Trophoblast cell (in vitro differentiated cells and primary cell): Measurements from ENCODE around the gene BAZ1A.
A peak's percentile ranks its signal among the peaks of the same experiment; 100 is the strongest.

ENCODE experiments used
- DNase-seq, 2 donors: peaks; one replicate each; pipeline ENCODE4 v3.0.0-alpha.2; 2016
- H2AFZ ChIP-seq: 2 replicates; pipeline ENCODE4 v1.6.1; 2013; ENCODE audit warnings: low read length, moderate library complexity, mild to moderate bottlenecking; ENCODE audit not compliant: insufficient read depth, poor library complexity
- H2AK5ac ChIP-seq: 2 replicates; pipeline ENCODE4 v1.6.1; 2013; ENCODE audit warnings: mild to moderate bottlenecking, low read length
- H2BK120ac ChIP-seq: 2 replicates; pipeline ENCODE4 v1.6.1; 2013; ENCODE audit warnings: low read length, mild to moderate bottlenecking, moderate library complexity; ENCODE audit not compliant: insufficient read depth, poor library complexity
- H2BK12ac ChIP-seq: 2 replicates; pipeline ENCODE4 v1.6.1; 2013; ENCODE audit warnings: mild to moderate bottlenecking, low read length, moderate library complexity
- H2BK5ac ChIP-seq: 2 replicates; pipeline ENCODE4 v1.6.1; 2013; ENCODE audit warnings: low read length, low read depth, moderate library complexity, mild to moderate bottlenecking; ENCODE audit not compliant: poor library complexity
- H3K14ac ChIP-seq: 2 replicates; pipeline ENCODE4 v1.6.1; 2013; ENCODE audit warnings: mild to moderate bottlenecking, low read length
- H3K18ac ChIP-seq: 2 replicates; pipeline ENCODE4 v1.6.1; 2013; ENCODE audit warnings: mild to moderate bottlenecking, low read length
- H3K23ac ChIP-seq: 2 replicates; pipeline ENCODE4 v1.6.1; 2013; ENCODE audit warnings: low read length
- H3K27ac ChIP-seq: 2 replicates; pipeline ENCODE4 v1.5.1; 2013; ENCODE audit warnings: low read depth, mild to moderate bottlenecking, inconsistent platforms, low read length, moderate library complexity
- H3K27me3 ChIP-seq: 2 replicates; pipeline ENCODE4 v1.6.1; 2013; ENCODE audit warnings: inconsistent platforms, mild to moderate bottlenecking, low read length, moderate library complexity; ENCODE audit not compliant: insufficient read depth
- H3K36me3 ChIP-seq, 2 experiments: 1 replicate in 1 of 2; 2 replicates in 1 of 2; pipeline ENCODE4 v1.6.1; 2013; ENCODE audit warnings: low read length in 2 of 2, mild to moderate bottlenecking in 2 of 2, moderate library complexity in 1 of 2; ENCODE audit not compliant: insufficient read depth in 2 of 2, control insufficient read depth in 1 of 2
- H3K4ac ChIP-seq: 2 replicates; pipeline ENCODE4 v1.6.1; 2013; ENCODE audit warnings: low read depth, mild to moderate bottlenecking, low read length, moderate library complexity
- H3K4me1 ChIP-seq, 2 experiments: 1 replicate in 1 of 2; 2 replicates in 1 of 2; pipeline ENCODE4 v1.6.1; 2013; ENCODE audit warnings: low read length in 2 of 2, mild to moderate bottlenecking in 2 of 2, moderate library complexity in 1 of 2; ENCODE audit not compliant: insufficient read depth in 2 of 2, control insufficient read depth in 1 of 2
- H3K4me2 ChIP-seq: 2 replicates; pipeline ENCODE4 v1.6.1; 2013; ENCODE audit warnings: inconsistent platforms, mild to moderate bottlenecking, low read length, moderate library complexity
- H3K4me3 ChIP-seq: 2 replicates; pipeline ENCODE4 v1.5.1; 2013; ENCODE audit warnings: mild to moderate bottlenecking, low read depth, low read length, inconsistent platforms
- H3K79me1 ChIP-seq: one replicate; pipeline ENCODE4 v1.6.1; 2013; ENCODE audit warnings: low read length
- H3K79me2 ChIP-seq: 2 replicates; pipeline ENCODE4 v1.6.1; 2013; ENCODE audit warnings: low read length, mild to moderate bottlenecking; ENCODE audit not compliant: control insufficient read depth, insufficient read depth, poor library complexity
- H3K9ac ChIP-seq: 2 replicates; pipeline ENCODE4 v1.6.1; 2013; ENCODE audit warnings: mild to moderate bottlenecking, low read length
- H3K9me3 ChIP-seq: 2 replicates; pipeline ENCODE4 v1.6.1; 2013; ENCODE audit warnings: low read depth, mild to moderate bottlenecking, control low read depth, inconsistent platforms, low read length; ENCODE audit not compliant: insufficient read depth
- H4K12ac ChIP-seq: 2 replicates; pipeline ENCODE4 v1.6.1; 2013; ENCODE audit warnings: low read depth, mild to moderate bottlenecking, low read length, moderate library complexity
- H4K8ac ChIP-seq: 2 replicates; pipeline ENCODE4 v1.6.1; 2013; ENCODE audit warnings: low read depth, mild to moderate bottlenecking, low read length, moderate library complexity
- H4K91ac ChIP-seq: one replicate; pipeline ENCODE4 v1.6.1; 2013; ENCODE audit warnings: low read depth, mild to moderate bottlenecking, low read length, moderate library complexity
- WGBS: extraction: QIAGEN DNeasy Blood & Tissue Kit; methylation state at CpG from one replicate; pipeline ENCODE4 v1.1.7; 2013; ENCODE audit warnings: missing lambda C conversion rate; ENCODE audit not compliant: insufficient read length, insufficient coverage; ENCODE audit errors: extremely low coverage; 5-methylcytosine and 5-hydroxymethylcytosine counted together

BAZ1A gene

DNA sequence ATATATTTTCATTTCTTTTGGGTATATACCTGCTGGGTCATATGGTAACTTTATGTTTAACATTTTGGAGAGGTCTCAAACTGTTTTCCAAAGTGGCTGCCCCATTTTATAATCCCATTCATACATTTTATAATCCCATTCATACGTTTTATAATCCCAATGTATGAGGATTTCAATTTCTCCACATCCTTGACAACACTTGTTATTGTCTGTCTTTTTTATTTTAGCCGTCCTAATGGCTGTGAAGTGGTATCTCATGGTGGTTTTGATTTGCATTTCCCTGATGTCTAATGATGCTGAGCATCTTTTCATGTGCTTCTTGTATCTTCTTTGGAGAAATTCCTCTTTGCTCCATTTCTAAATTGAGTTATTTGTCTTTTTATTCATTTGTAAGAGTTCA lies 154.0 kb downstream of the BAZ1A start:
- H3K27me3 ChIP-seq, result no peaks in the 10 kb centered on the region
- no peak overlapping the region for H3K4ac ChIP-seq
- H2AK5ac ChIP-seq, result no peak overlapping the region
- no peaks in the 10 kb centered on the region for H3K79me2 ChIP-seq
- no peaks in the 10 kb centered on the region for H3K79me1 ChIP-seq
- H3K14ac ChIP-seq, result no peak overlapping the region
- H2AFZ ChIP-seq, result no peak overlapping the region
- H3K18ac ChIP-seq, result no peak overlapping the region
- H2BK5ac ChIP-seq, result no peak overlapping the region
- H3K23ac ChIP-seq, result no peak overlapping the region
- H4K8ac ChIP-seq, result no peak overlapping the region
- WGBS, result 100% methylated on average over 1 of the region's 2 CpGs
- H3K9ac ChIP-seq, result no peak overlapping the region
- no peak overlapping the region for H4K91ac ChIP-seq
- H3K27ac ChIP-seq, result no peak overlapping the region
- H3K4me1 ChIP-seq, result no peaks in the 10 kb centered on the region
- no peak overlapping the region for H4K12ac ChIP-seq
- no peak overlapping the region for H3K4me3 ChIP-seq
- H2BK12ac ChIP-seq, result no peak overlapping the region
- no peak for DNase-seq
- H2BK120ac ChIP-seq, result no peak overlapping the region
- no peak overlapping the region for H3K4me2 ChIP-seq
- no peaks in the 10 kb centered on the region for H3K36me3 ChIP-seq
- H3K9me3 ChIP-seq, result no peaks in the 10 kb centered on the region

GRCh38 chr14:34718750-34719304 lies 156.3 kb downstream of the BAZ1A start:
- WGBS, result no CpG with 5 or more reads among the region's 4 CpGs
- no peak overlapping the region for H4K8ac ChIP-seq

DNA sequence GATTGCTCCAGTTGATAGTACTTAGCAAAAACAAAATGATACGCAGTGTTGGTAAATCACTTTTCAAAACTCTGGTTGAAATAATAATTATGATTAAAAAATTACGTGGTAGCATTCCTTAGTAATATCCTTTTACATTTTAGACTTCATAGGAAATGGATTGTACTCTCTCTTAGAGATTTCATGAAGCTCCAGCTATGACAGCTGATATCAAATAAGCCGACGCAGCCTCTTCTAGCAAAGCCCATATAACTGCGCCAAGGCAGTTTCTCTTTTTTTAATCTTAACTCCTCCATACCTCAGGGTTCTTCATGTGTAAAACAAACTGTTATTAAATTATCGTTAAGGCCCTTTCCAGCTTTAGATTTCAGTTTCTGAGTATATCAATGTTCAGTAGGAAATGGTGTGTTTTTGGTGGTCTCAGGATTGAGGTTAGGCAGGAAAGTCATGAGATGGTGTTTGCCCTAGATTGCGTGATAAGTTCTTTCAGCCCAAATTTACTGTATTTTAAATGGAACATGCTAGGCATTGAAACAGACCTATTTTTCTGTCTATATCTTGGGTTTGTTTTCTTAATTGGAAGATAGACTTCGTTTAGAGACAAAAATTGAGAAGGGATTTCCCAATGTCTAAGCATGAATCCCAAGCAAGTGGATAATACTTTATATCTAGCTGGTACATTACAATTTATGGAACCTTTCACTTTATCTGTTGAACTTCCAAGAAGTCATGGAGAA lies 159.9 kb downstream of the BAZ1A start:
- peaks cover 7% of the 10 kb centered on the region for H3K79me2 ChIP-seq
- no peak overlapping the region for H3K9ac ChIP-seq
- no peaks in the 10 kb centered on the region for H3K9me3 ChIP-seq
- no peak overlapping the region for H3K27ac ChIP-seq
- no peaks in the 10 kb centered on the region for H3K27me3 ChIP-seq
- no peak overlapping the region for H2AFZ ChIP-seq
- H2AK5ac ChIP-seq, result no peak overlapping the region
- no peak overlapping the region for H4K12ac ChIP-seq
- no peak overlapping the region for H3K18ac ChIP-seq
- H4K8ac ChIP-seq, result no peak overlapping the region
- no peak overlapping the region for H3K14ac ChIP-seq
- H2BK12ac ChIP-seq, result no peak overlapping the region
- peak overlapping the region; percentile 78 for H3K4me2 ChIP-seq
- peaks cover 0 to 4% of the 10 kb centered on the region in 2 experiments for H3K36me3 ChIP-seq
- no peak overlapping the region for H3K23ac ChIP-seq
- H3K4ac ChIP-seq, result no peak overlapping the region
- H2BK5ac ChIP-seq, result no peak overlapping the region
- H3K4me1 ChIP-seq, result no peaks in the 10 kb centered on the region
- WGBS, result no CpG with 5 or more reads among the region's 8 CpGs
- H3K79me1 ChIP-seq, result peaks cover 9% of the 10 kb centered on the region
- H2BK120ac ChIP-seq, result no peak overlapping the region
- no peak for DNase-seq
- H4K91ac ChIP-seq, result no peak overlapping the region
- no peak overlapping the region for H3K4me3 ChIP-seq

More at GRCh38 chr14:34718750-34719304, 156.3 kb downstream of the BAZ1A start:
- Histone ChIP-seq H3K18ac (no peak overlapping the region), H3K79me2 (peaks cover 7% of the 10 kb centered on the region), H3K14ac (no peak overlapping the region), H2BK5ac (no peak overlapping the region), H2AFZ (no peak overlapping the region), H3K4ac (no peak overlapping the region), H2BK12ac (no peak overlapping the region), H4K12ac (no peak overlapping the region), H3K27ac (no peak overlapping the region), H4K91ac (no peak overlapping the region), H3K23ac (no peak overlapping the region), H3K79me1 (peaks cover 8% of the 10 kb centered on the region), H3K27me3 (no peaks in the 10 kb centered on the region), H3K36me3 (no peaks in the 10 kb centered on the region), H2AK5ac (no peak overlapping the region), H3K4me2 (no peak overlapping the region), H3K4me3 (no peak overlapping the region), H3K4me1 (no peaks in the 10 kb centered on the region), H2BK120ac (no peak overlapping the region), H3K9me3 (no peaks in the 10 kb centered on the region), H3K9ac (no peak overlapping the region)
- DNase-seq, result no peak

DNA sequence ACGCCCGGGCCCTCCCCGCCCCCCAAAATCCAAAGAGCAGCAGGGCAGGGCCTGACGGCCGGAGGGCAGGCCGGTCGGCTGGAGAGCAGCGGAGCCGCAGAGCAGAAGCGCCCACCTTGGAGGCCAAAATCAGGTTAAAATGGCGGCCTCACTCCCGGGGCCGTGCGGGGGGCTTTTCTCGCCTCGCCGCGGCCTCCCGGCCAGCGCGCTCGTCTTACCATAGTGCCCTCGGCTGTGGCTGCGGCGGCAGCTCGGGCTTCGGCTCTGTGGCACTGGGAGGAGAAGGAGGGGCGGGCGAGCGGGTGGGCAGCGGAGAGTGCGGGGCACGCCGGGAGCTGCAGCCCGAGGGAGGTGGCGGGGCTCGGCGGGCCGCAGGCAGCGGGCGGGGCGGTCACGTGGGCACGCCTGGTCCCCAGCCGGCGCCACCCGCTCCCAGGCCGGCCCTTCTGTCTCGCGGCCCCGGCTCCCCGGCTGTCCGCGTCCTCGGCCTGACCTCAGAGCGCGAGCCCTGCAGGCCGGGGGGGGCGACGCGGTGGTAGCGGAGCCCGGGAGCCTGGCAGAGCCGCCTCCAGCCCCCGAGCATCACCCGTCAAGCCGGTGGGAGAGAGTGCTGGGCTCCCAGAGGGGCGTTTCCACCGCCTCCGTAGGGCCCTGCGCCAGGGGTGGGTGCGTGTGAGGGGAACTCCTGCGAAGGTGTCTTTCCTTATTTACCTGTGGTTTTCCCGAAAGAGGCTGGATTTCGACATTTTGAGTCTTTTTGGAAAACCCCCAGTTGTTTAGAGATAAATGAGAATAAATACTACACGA lies 160.6 kb downstream of the BAZ1A start, which contains the start of gene CFL2:
Gene CFL2, minus strand, starts transcription at position 274 of the 807 bp plus-strand sequence. Its CDS starts 53 bp downstream, at position 221.
- no peaks in the 10 kb centered on the region for H3K4me1 ChIP-seq
- H3K23ac ChIP-seq, result no peak within 1 kb of the TSS
- H3K18ac ChIP-seq, result peak within 1 kb of the TSS; percentile 100
- peak; percentile 52 to 69 for DNase-seq
- peak within 1 kb of the TSS; percentile 72 for H3K27ac ChIP-seq
- peak within 1 kb of the TSS; percentile 78 for H3K4me2 ChIP-seq
- H4K12ac ChIP-seq, result peak within 1 kb of the TSS; percentile 98
- WGBS, result no CpG with 5 or more reads among the region's 76 CpGs
- H3K4ac ChIP-seq, result peak within 1 kb of the TSS; percentile 99
- peak within 1 kb of the TSS; percentile 94 for H3K9ac ChIP-seq
- no peaks in the 10 kb centered on the region for H3K27me3 ChIP-seq
- H3K36me3 ChIP-seq, result peaks cover 0 to 4% of the 10 kb centered on the region in 2 experiments
- peak within 1 kb of the TSS; percentile 98 for H2BK120ac ChIP-seq
- peak within 1 kb of the TSS; percentile 95 for H3K4me3 ChIP-seq
- peak within 1 kb of the TSS; percentile 93 for H2BK5ac ChIP-seq
- H3K9me3 ChIP-seq, result no peaks in the 10 kb centered on the region
- H2AFZ ChIP-seq, result peak within 1 kb of the TSS; percentile 100
- peak within 1 kb of the TSS; percentile 98 for H3K14ac ChIP-seq
- H4K91ac ChIP-seq, result peak within 1 kb of the TSS; percentile 97
- H2AK5ac ChIP-seq, result peak within 1 kb of the TSS; percentile 69
- H2BK12ac ChIP-seq, result peak within 1 kb of the TSS; percentile 64
- H4K8ac ChIP-seq, result peak within 1 kb of the TSS; percentile 100
- peaks cover 9% of the 10 kb centered on the region for H3K79me1 ChIP-seq
- H3K79me2 ChIP-seq, result peaks cover 7% of the 10 kb centered on the region
